Astrocyte (in vitro differentiated cells and primary cell): ENCODE results near the gene ITGB1. TPM values are rescaled to one million over a fixed set of nuclear protein-coding genes. Genes with fewer than 3 reads are reported as not detected.
"Not testable (repeated sequence)": the region's sequence is repeated elsewhere in the genome, so short reads cannot be mapped to it uniquely, and the experiment has no call there.

Experiments
- DNase-seq: peaks from one replicate; pipeline ENCODE4 v3.0.0-alpha.2; 2010; ENCODE audit warnings: low read depth
- FAIRE-seq: peaks from 2 replicates; lab custom pipeline; 2011; peaks lifted over from hg19 to GRCh38; lab: Jason Lieb, UNC
- H2AFZ ChIP-seq: 2 replicates; pipeline ENCODE4 v1.6.0; 2012; ENCODE audit warnings: low read depth, low read length, inconsistent platforms
- H3K27ac ChIP-seq: 2 replicates; pipeline ENCODE4 v1.5.1; 2011; ENCODE audit warnings: low read depth, low read length, inconsistent platforms
- H3K27me3 ChIP-seq: 2 replicates; pipeline ENCODE4 v1.6.0; 2011; ENCODE audit warnings: low read length, inconsistent platforms; ENCODE audit not compliant: insufficient read depth
- H3K36me3 ChIP-seq: 2 replicates; pipeline ENCODE4 v1.5.1; 2011; ENCODE audit warnings: low read length, inconsistent platforms; ENCODE audit not compliant: insufficient read depth
- H3K4me1 ChIP-seq: 2 replicates; pipeline ENCODE4 v1.5.1; 2011; ENCODE audit warnings: low read length, inconsistent platforms; ENCODE audit not compliant: insufficient read depth
- H3K4me2 ChIP-seq: 2 replicates; pipeline ENCODE4 v1.6.0; 2012; ENCODE audit warnings: low read length, inconsistent platforms
- H3K4me3 ChIP-seq: 2 replicates; pipeline ENCODE4 v1.5.1; 2011; ENCODE audit warnings: low read depth, mild to moderate bottlenecking, low read length, inconsistent platforms; ENCODE audit not compliant: insufficient read depth
- H3K79me2 ChIP-seq: 2 replicates; pipeline ENCODE4 v1.6.0; 2012; ENCODE audit warnings: mild to moderate bottlenecking, low read length, inconsistent platforms; ENCODE audit not compliant: insufficient read depth
- H3K9ac ChIP-seq: 2 replicates; pipeline ENCODE4 v1.6.0; 2012; ENCODE audit warnings: mild to moderate bottlenecking, low read length, inconsistent platforms
- H3K9me3 ChIP-seq: 2 replicates; pipeline ENCODE4 v1.5.1; 2012; ENCODE audit warnings: low read depth, mild to moderate bottlenecking, low read length, inconsistent platforms; ENCODE audit not compliant: insufficient read depth
- H4K20me1 ChIP-seq: 2 replicates; pipeline ENCODE4 v1.6.0; 2012; ENCODE audit warnings: low read length, inconsistent platforms; ENCODE audit not compliant: insufficient read depth
- H3K27ac Mint-ChIP-seq: one replicate; pipeline ENCODE4 v1.8.0; 2021; ENCODE audit warnings: mild to moderate bottlenecking, mixed read lengths; ENCODE audit not compliant: unreplicated experiment
- H3K27me3 Mint-ChIP-seq: one replicate; pipeline ENCODE4 v1.8.0; 2021; ENCODE audit warnings: low read depth, mixed read lengths; ENCODE audit not compliant: unreplicated experiment
- H3K36me3 Mint-ChIP-seq: one replicate; pipeline ENCODE4 v1.8.0; 2021; ENCODE audit warnings: low read depth, mixed read lengths; ENCODE audit not compliant: unreplicated experiment
- H3K4me1 Mint-ChIP-seq: one replicate; pipeline ENCODE4 v1.8.0; 2021; ENCODE audit warnings: low read depth, mixed read lengths; ENCODE audit not compliant: unreplicated experiment
- H3K4me3 Mint-ChIP-seq: one replicate; pipeline ENCODE4 v1.8.0; 2021; ENCODE audit warnings: mild to moderate bottlenecking, moderate library complexity, mixed read lengths; ENCODE audit not compliant: unreplicated experiment
- H3K9me3 Mint-ChIP-seq: one replicate; pipeline ENCODE4 v1.8.0; 2021; ENCODE audit warnings: mild to moderate bottlenecking, mixed read lengths; ENCODE audit not compliant: unreplicated experiment
- CTCF ChIP-seq: IDR thresholded peaks from 2 replicates; pipeline ENCODE4 v1.5.1; 2011; ENCODE audit warnings: low read depth, mild to moderate bottlenecking, inconsistent platforms, low read length, moderate library complexity; ENCODE audit not compliant: insufficient read depth
- EZH2 ChIP-seq: IDR thresholded peaks from 2 replicates; pipeline ENCODE4 v1.6.1; 2012; ENCODE audit warnings: mild to moderate bottlenecking, low read length, inconsistent platforms; ENCODE audit not compliant: insufficient read depth
- total RNA-seq: library from RNA; stranded (reverse); gene quantifications from 2 replicates; pipeline ENCODE4 v1.2.1, GENCODE V29; 2021

The ITGB1 gene
- total RNA-seq, 1 donor from 2014 or later: 2,575 TPM

GRCh38 chr10:33005322-33006301 lies 47.6 kb upstream of the ITGB1 start:
- Histone ChIP-seq H3K36me3 (no peaks in the 10 kb centered on the region), H3K27me3 (no peaks in the 10 kb centered on the region), H3K79me2 (peaks cover 19% of the 10 kb centered on the region), H3K4me3 (peak overlapping the region; percentile 47), H3K27ac (peak overlapping the region; percentile 97), H3K9ac (peak overlapping the region; percentile 85), H3K4me2 (peak overlapping the region; percentile 86), H3K4me1 (peaks cover 44% of the 10 kb centered on the region), H3K9me3 (no peaks in the 10 kb centered on the region), H4K20me1 (no peaks in the 10 kb centered on the region), H2AFZ (peak overlapping the region; percentile 52)
- H3K27ac Mint-ChIP-seq: peak overlapping the region; percentile 98
- H3K4me1 Mint-ChIP-seq: peaks cover 49% of the 10 kb centered on the region
- FAIRE-seq (peak; percentile 99), DNase-seq (peak; percentile 96)
- peaks cover under 1% of the 10 kb centered on the region for H3K36me3 Mint-ChIP-seq
- H3K9me3 Mint-ChIP-seq: no peaks in the 10 kb centered on the region
- H3K4me3 Mint-ChIP-seq: peak overlapping the region; percentile 75
- H3K27me3 Mint-ChIP-seq: no peaks in the 10 kb centered on the region
- TF ChIP-seq CTCF: no peak
- no peak for TF ChIP-seq EZH2

GRCh38 chr10:33001908-33002492 lies 44.0 kb upstream of the ITGB1 start:
- Histone ChIP-seq H3K36me3 (no peaks in the 10 kb centered on the region), H3K9ac (no peak overlapping the region), H3K4me3 (no peak overlapping the region), H3K4me1 (peaks cover 19% of the 10 kb centered on the region), H3K9me3 (no peaks in the 10 kb centered on the region), H3K27me3 (no peaks in the 10 kb centered on the region), H3K79me2 (peaks cover 10% of the 10 kb centered on the region), H4K20me1 (no peaks in the 10 kb centered on the region), H3K4me2 (no peak overlapping the region), H2AFZ (no peak overlapping the region), H3K27ac (no peak overlapping the region)
- DNase-seq (no peak), FAIRE-seq (no peak)
- TF ChIP-seq EZH2 (no peak), CTCF (no peak)
- Mint-ChIP-seq H3K4me3 (no peak overlapping the region), H3K9me3 (peaks cover 6% of the 10 kb centered on the region), H3K27ac (no peak overlapping the region), H3K36me3 (peaks cover 3% of the 10 kb centered on the region), H3K27me3 (no peaks in the 10 kb centered on the region), H3K4me1 (peaks cover 32% of the 10 kb centered on the region)

- not testable (repeated sequence) for H2AFZ ChIP-seq, H3K36me3 Mint-ChIP-seq, H3K27me3 Mint-ChIP-seq, H3K27me3 ChIP-seq, H4K20me1 ChIP-seq, H3K27ac Mint-ChIP-seq, DNase-seq, H3K4me2 ChIP-seq, H3K9me3 ChIP-seq, H3K9me3 Mint-ChIP-seq, H3K4me3 Mint-ChIP-seq, FAIRE-seq, H3K27ac ChIP-seq, H3K79me2 ChIP-seq, H3K36me3 ChIP-seq, H3K4me3 ChIP-seq, H3K9ac ChIP-seq, H3K4me1 ChIP-seq
- H3K4me1 Mint-ChIP-seq: peaks cover 27% of the 10 kb centered on the region
Measured at GRCh38 chr10:32998060-32998581, 40.1 kb upstream of the ITGB1 start.
